Measurements from ENCODE around the gene PIK3IP1.

Gene PIK3IP1

DNA sequence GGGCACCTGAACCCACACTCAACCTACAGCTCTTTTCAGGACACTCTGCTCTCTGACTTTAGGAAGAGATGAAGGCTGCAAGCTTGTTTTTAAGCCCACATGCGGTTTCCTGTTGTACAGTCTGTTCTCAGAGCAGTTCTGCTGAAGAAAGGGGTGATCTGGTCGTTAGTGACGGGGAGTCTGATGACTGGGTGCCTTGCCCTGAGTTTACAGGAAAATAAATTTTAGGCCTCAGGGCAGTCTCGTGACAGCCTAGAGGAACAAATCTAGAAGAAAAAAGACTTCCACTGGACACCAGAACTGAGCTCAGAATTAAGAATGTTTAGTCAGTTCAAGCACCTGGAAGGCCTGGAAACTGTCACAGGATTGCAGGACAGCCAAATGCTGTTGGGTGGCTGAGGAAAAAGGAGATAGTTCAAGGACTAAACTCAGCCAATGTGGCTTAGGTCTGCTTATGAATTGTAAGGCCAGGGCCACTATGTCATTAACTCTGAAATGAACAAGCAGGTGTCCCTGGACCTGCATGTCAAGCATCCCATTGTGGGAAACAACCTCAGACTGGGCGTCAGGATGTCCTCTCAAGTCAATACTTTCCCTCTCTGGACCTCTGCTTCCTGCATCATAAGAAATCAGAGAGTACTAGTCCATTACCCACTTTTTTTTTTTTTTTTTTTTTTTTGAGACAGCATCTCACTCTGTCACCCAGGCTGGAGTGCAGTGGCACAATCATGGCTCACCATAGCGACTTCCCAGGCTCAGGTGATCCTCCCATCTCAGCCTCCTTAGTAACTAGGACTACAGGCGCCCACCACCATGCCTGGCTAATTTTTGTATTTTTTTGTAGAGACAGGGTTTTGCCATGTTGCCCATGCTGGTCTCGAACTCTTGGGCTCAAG lies 5.7 kb downstream of the PIK3IP1 start:
- no peak for DNase-seq (ENCODE audit: low read depth)
- no peak overlapping the region for H3K4me3 ChIP-seq (ENCODE audit: low read depth, low read length)
- TF ChIP-seq, protein P1, sequence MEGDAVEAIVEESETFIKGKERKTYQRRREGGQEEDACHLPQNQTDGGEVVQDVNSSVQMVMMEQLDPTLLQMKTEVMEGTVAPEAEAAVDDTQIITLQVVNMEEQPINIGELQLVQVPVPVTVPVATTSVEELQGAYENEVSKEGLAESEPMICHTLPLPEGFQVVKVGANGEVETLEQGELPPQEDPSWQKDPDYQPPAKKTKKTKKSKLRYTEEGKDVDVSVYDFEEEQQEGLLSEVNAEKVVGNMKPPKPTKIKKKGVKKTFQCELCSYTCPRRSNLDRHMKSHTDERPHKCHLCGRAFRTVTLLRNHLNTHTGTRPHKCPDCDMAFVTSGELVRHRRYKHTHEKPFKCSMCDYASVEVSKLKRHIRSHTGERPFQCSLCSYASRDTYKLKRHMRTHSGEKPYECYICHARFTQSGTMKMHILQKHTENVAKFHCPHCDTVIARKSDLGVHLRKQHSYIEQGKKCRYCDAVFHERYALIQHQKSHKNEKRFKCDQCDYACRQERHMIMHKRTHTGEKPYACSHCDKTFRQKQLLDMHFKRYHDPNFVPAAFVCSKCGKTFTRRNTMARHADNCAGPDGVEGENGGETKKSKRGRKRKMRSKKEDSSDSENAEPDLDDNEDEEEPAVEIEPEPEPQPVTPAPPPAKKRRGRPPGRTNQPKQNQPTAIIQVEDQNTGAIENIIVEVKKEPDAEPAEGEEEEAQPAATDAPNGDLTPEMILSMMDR (IDR thresholded peaks at IDR 0.05; ENCODE audit: low read depth, low read length, missing control alignments) = no peak

- TF ChIP-seq, protein P1 (IDR thresholded peaks at IDR 0.05; ENCODE audit: low read depth, low read length, missing control alignments) = no peak
- no peak overlapping the region for H3K4me3 ChIP-seq (ENCODE audit: low read depth, low read length)
- no peak for DNase-seq (ENCODE audit: low read depth)
These were observed 7.8 kb downstream of the PIK3IP1 start for GRCh38 chr22:31284281-31285155.

DNA sequence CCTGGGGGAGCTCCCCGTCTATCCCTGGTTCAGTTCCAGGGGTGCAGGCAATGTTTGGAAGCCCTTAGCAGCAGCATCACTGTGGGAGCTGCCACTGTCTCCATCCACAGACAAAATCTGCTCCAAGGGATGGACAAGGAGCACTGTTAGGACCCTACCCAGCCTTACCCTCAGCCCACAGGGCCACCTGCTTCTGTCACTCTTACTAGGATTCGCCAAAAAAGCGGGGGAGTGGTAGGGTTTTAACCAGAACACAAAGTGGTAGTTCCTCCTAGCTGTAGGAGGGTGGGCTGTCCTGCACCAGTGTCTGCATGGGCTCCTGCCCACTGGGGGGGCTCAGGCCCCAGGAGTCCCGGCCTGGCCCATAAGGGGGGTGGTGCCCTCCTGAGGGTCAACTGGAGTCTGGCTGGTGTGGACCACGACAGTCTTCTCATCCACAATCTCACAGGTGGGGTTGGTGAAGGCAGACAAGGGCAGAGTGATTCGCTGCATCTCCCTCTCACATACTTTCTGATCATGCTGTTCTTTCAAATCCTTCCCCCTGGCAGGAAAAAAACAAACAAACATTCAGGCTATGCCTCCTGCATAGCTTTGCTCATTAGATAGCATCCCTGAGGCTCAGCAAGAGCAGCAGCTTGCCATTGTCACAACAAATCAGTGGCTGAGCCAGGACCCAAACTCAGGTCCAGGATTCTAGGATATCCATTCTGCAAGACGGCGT lies 9.4 kb downstream of the PIK3IP1 start:
- TF ChIP-seq, protein P1 (IDR thresholded peaks at IDR 0.05; ENCODE audit: low read depth, low read length, missing control alignments) = no peak
- DNase-seq (ENCODE audit: low read depth) = no peak

GRCh38 chr22:31281733-31282132 lies 10.6 kb downstream of the PIK3IP1 start:
- DNase-seq (ENCODE audit: low read depth) = no peak
- H3K4me3 ChIP-seq (ENCODE audit: low read depth, low read length) = no peak overlapping the region
- TF ChIP-seq, protein P1 (IDR thresholded peaks at IDR 0.05; ENCODE audit: low read depth, low read length, missing control alignments) = no peak

More for the DNA sequence above, 9.4 kb downstream of the PIK3IP1 start:
- H3K4me3 ChIP-seq (ENCODE audit: low read depth, low read length) = no peak overlapping the region

DNA sequence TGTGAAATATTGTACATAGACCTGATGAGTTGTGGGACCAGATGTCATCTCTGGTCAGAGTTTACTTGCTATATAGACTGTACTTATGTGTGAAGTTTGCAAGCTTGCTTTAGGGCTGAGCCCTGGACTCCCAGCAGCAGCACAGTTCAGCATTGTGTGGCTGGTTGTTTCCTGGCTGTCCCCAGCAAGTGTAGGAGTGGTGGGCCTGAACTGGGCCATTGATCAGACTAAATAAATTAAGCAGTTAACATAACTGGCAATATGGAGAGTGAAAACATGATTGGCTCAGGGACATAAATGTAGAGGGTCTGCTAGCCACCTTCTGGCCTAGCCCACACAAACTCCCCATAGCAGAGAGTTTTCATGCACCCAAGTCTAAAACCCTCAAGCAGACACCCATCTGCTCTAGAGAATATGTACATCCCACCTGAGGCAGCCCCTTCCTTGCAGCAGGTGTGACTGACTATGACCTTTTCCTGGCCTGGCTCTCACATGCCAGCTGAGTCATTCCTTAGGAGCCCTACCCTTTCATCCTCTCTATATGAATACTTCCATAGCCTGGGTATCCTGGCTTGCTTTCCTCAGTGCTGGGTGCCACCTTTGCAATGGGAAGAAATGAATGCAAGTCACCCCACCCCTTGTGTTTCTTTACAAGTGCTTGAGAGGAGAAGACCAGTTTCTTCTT lies 12.3 kb downstream of the PIK3IP1 start:
- TF ChIP-seq, protein P1 (IDR thresholded peaks at IDR 0.05; ENCODE audit: low read depth, low read length, missing control alignments) = no peak
- DNase-seq (ENCODE audit: low read depth) = no peak
- H3K4me3 ChIP-seq (ENCODE audit: low read depth, low read length) = no peak overlapping the region

DNA sequence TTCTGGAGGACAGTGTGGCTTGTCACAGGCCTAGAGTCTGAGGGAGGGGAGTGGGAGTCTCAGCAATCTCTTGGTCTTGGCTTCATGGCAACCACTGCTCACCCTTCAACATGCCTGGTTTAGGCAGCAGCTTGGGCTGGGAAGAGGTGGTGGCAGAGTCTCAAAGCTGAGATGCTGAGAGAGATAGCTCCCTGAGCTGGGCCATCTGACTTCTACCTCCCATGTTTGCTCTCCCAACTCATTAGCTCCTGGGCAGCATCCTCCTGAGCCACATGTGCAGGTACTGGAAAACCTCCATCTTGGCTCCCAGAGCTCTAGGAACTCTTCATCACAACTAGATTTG lies 13.0 kb downstream of the PIK3IP1 start:
- TF ChIP-seq, protein P1 (IDR thresholded peaks at IDR 0.05; ENCODE audit: low read depth, low read length, missing control alignments) = no peak
- H3K4me3 ChIP-seq (ENCODE audit: low read depth, low read length) = no peak overlapping the region
- DNase-seq (ENCODE audit: low read depth) = no peak
